IPS-20b (cell line): ENCODE results near the gene LEKR1.
"Not testable (repeated sequence)": the region's sequence is repeated elsewhere in the genome, so short reads cannot be mapped to it uniquely, and the experiment has no call there.

Source experiments
- H3K27ac ChIP-seq: one replicate; pipeline ENCODE4 v1.5.1; 2013; ENCODE audit warnings: low read length
- H3K27me3 ChIP-seq: 2 replicates; pipeline ENCODE4 v1.6.1; 2013; ENCODE audit warnings: mild to moderate bottlenecking, low read length, inconsistent platforms; ENCODE audit not compliant: insufficient read depth
- H3K36me3 ChIP-seq: 2 replicates; pipeline ENCODE4 v1.6.1; 2013; ENCODE audit warnings: low read depth, mild to moderate bottlenecking, inconsistent platforms, low read length, moderate library complexity; ENCODE audit not compliant: insufficient read depth
- H3K4me1 ChIP-seq: 2 replicates; pipeline ENCODE4 v1.6.1; 2013; ENCODE audit warnings: mild to moderate bottlenecking, control low read depth, inconsistent platforms, low read length, moderate library complexity; ENCODE audit not compliant: insufficient read depth
- H3K4me3 ChIP-seq: 2 replicates; pipeline ENCODE4 v1.5.1; 2013; ENCODE audit warnings: mild to moderate bottlenecking, low read length, inconsistent platforms
- H3K9ac ChIP-seq: 2 replicates; pipeline ENCODE4 v1.6.1; 2013; ENCODE audit warnings: low read depth, mild to moderate bottlenecking, inconsistent platforms, low read length, moderate library complexity
- H3K9me3 ChIP-seq: 2 replicates; pipeline ENCODE4 v1.6.1; 2013; ENCODE audit warnings: mild to moderate bottlenecking, low read depth, low read length, inconsistent platforms; ENCODE audit not compliant: insufficient read depth

The LEKR1 gene

GRCh38 chr3:156792945-156793344 lies 33.2 kb upstream of the LEKR1 start:
- H3K9ac ChIP-seq: no peak overlapping the region
- H3K27ac ChIP-seq: no peak overlapping the region
- H3K9me3 ChIP-seq: no peaks in the 10 kb centered on the region
- no peak overlapping the region for H3K4me3 ChIP-seq
- peaks cover 9% of the 10 kb centered on the region for H3K4me1 ChIP-seq
- H3K27me3 ChIP-seq: no peaks in the 10 kb centered on the region
- H3K36me3 ChIP-seq: no peaks in the 10 kb centered on the region

GRCh38 chr3:156793400-156793799 lies 32.8 kb upstream of the LEKR1 start:
- no peaks in the 10 kb centered on the region for H3K9me3 ChIP-seq
- no peaks in the 10 kb centered on the region for H3K36me3 ChIP-seq
- H3K9ac ChIP-seq: no peak overlapping the region
- no peak overlapping the region for H3K4me3 ChIP-seq
- no peak overlapping the region for H3K27ac ChIP-seq
- H3K4me1 ChIP-seq: peaks cover 8% of the 10 kb centered on the region
- H3K27me3 ChIP-seq: no peaks in the 10 kb centered on the region

GRCh38 chr3:156793851-156794250 lies 32.3 kb upstream of the LEKR1 start:
- Histone ChIP-seq H3K27ac (no peak overlapping the region), H3K27me3 (no peaks in the 10 kb centered on the region), H3K4me3 (no peak overlapping the region), H3K36me3 (no peaks in the 10 kb centered on the region), H3K9me3 (no peaks in the 10 kb centered on the region), H3K9ac (no peak overlapping the region), H3K4me1 (peaks cover 5% of the 10 kb centered on the region; the same call in 1 of the 2 replicates)

- Histone ChIP-seq H3K4me1 (no peaks in the 10 kb centered on the region), H3K9ac (no peak overlapping the region), H3K27ac (no peak overlapping the region)
Measured at GRCh38 chr3:156795890-156796481, 30.2 kb upstream of the LEKR1 start.

GRCh38 chr3:156797368-156797767 lies 28.8 kb upstream of the LEKR1 start:
- Histone ChIP-seq H3K4me3 (no peak overlapping the region), H3K4me1 (no peaks in the 10 kb centered on the region), H3K36me3 (no peaks in the 10 kb centered on the region), H3K9me3 (no peaks in the 10 kb centered on the region), H3K27ac (no peak overlapping the region), H3K9ac (no peak overlapping the region), H3K27me3 (no peaks in the 10 kb centered on the region)

More at GRCh38 chr3:156795890-156796481, 30.2 kb upstream of the LEKR1 start:
- Histone ChIP-seq H3K27me3 (no peaks in the 10 kb centered on the region), H3K4me3 (no peak overlapping the region), H3K36me3 (no peaks in the 10 kb centered on the region), H3K9me3 (no peaks in the 10 kb centered on the region)

GRCh38 chr3:156800287-156800686 lies 25.9 kb upstream of the LEKR1 start:
- not testable (repeated sequence) for H3K27me3 ChIP-seq, H3K4me1 ChIP-seq, H3K9me3 ChIP-seq, H3K27ac ChIP-seq, H3K4me3 ChIP-seq, H3K9ac ChIP-seq, H3K36me3 ChIP-seq

GRCh38 chr3:156801746-156802145 lies 24.4 kb upstream of the LEKR1 start:
- Histone ChIP-seq H3K27ac (no peak overlapping the region), H3K9me3 (no peaks in the 10 kb centered on the region), H3K4me3 (no peak overlapping the region), H3K4me1 (no peaks in the 10 kb centered on the region), H3K36me3 (no peaks in the 10 kb centered on the region), H3K9ac (no peak overlapping the region), H3K27me3 (no peaks in the 10 kb centered on the region)

GRCh38 chr3:156802821-156803606 lies 23.1 kb upstream of the LEKR1 start:
- Histone ChIP-seq H3K4me1 (no peaks in the 10 kb centered on the region), H3K36me3 (no peaks in the 10 kb centered on the region), H3K4me3 (no peak overlapping the region), H3K27me3 (no peaks in the 10 kb centered on the region), H3K9ac (no peak overlapping the region), H3K27ac (no peak overlapping the region), H3K9me3 (no peaks in the 10 kb centered on the region)

GRCh38 chr3:156803952-156804741 lies 22.0 kb upstream of the LEKR1 start:
- Histone ChIP-seq H3K27me3 (no peaks in the 10 kb centered on the region), H3K9ac (no peak overlapping the region), H3K27ac (no peak overlapping the region), H3K9me3 (no peaks in the 10 kb centered on the region), H3K36me3 (no peaks in the 10 kb centered on the region), H3K4me1 (no peaks in the 10 kb centered on the region), H3K4me3 (no peak overlapping the region)

GRCh38 chr3:156806698-156807097 lies 19.5 kb upstream of the LEKR1 start:
- Histone ChIP-seq H3K9ac (no peak overlapping the region), H3K4me3 (no peak overlapping the region), H3K36me3 (no peaks in the 10 kb centered on the region)

GRCh38 chr3:156808025-156808424 lies 18.1 kb upstream of the LEKR1 start:
- Histone ChIP-seq H3K4me1 (no peaks in the 10 kb centered on the region), H3K36me3 (no peaks in the 10 kb centered on the region), H3K9me3 (no peaks in the 10 kb centered on the region), H3K4me3 (no peak overlapping the region), H3K27ac (no peak overlapping the region), H3K27me3 (peaks cover 1% of the 10 kb centered on the region), H3K9ac (no peak overlapping the region)

More at GRCh38 chr3:156806698-156807097, 19.5 kb upstream of the LEKR1 start:
- Histone ChIP-seq H3K9me3 (no peaks in the 10 kb centered on the region), H3K27ac (no peak overlapping the region), H3K27me3 (no peaks in the 10 kb centered on the region), H3K4me1 (no peaks in the 10 kb centered on the region)
